Measurements from ENCODE around the gene NAA38.

Gene NAA38

GRCh38 chr17:7856811-7857712, at the start of gene NAA38:
Gene NAA38, minus strand, starts transcription at chr17:7857559. Its CDS starts 96 bp downstream, at chr17:7857463.
- DNase-seq: peak; percentile 95 to 100 (median 99)

GRCh38 chr17:7903154-7904103, 46.1 kb upstream of the NAA38 start:
- no peak for DNase-seq

- peak in 2 of 14 donors; percentile 13 to 24 for DNase-seq
Observed at GRCh38 chr17:7897773-7898172, 40.4 kb upstream of the NAA38 start.

GRCh38 chr17:7897090-7897489, 39.7 kb upstream of the NAA38 start:
- no peak for DNase-seq

GRCh38 chr17:7894866-7895265, 37.5 kb upstream of the NAA38 start:
- no peak for DNase-seq

- no peak for DNase-seq
Observed at GRCh38 chr17:7894226-7894625, 36.9 kb upstream of the NAA38 start.

- DNase-seq: no peak
Observed at GRCh38 chr17:7893187-7893880, 36.0 kb upstream of the NAA38 start.

GRCh38 chr17:7889166-7889955, 32.0 kb upstream of the NAA38 start:
- peak; percentile 57 to 98 (median 93) for DNase-seq

- DNase-seq: no peak
Observed at GRCh38 chr17:7888184-7888920, 31.0 kb upstream of the NAA38 start, which contains the start of gene CHD3. Gene CHD3, plus strand, starts transcription at chr17:7888789. Its CDS starts 212 bp downstream, at chr17:7889001.

- DNase-seq: peak in 13 of 14 donors; percentile 45 to 88 (median 77)
Observed at GRCh38 chr17:7887482-7888183, 30.3 kb upstream of the NAA38 start.

- DNase-seq: no peak
Observed at GRCh38 chr17:7887038-7887481, 29.7 kb upstream of the NAA38 start.

- peak in 4 of 14 donors; percentile 13 to 40 (median 24) for DNase-seq
Observed at GRCh38 chr17:7886227-7887037, 29.1 kb upstream of the NAA38 start.

- peak in 4 of 14 donors; percentile 24 to 48 (median 36) for DNase-seq
Observed at GRCh38 chr17:7885367-7886226, 28.2 kb upstream of the NAA38 start.

- DNase-seq: no peak
Observed at GRCh38 chr17:7884581-7885366, 27.4 kb upstream of the NAA38 start.

- DNase-seq: no peak
Observed at GRCh38 chr17:7883781-7884386, 26.5 kb upstream of the NAA38 start.

GRCh38 chr17:7882629-7883028, 25.3 kb upstream of the NAA38 start:
- no peak for DNase-seq

GRCh38 chr17:7882068-7882467, 24.7 kb upstream of the NAA38 start:
- DNase-seq: no peak
